Osteoblast (primary cell): ENCODE data around the gene RYR2. TPM values are rescaled to one million over a fixed set of nuclear protein-coding genes. Genes with fewer than 3 reads are reported as not detected.

Experiments used
- DNase-seq: peaks from one replicate; pipeline ENCODE4 v3.0.0; 2011; ENCODE audit warnings: low spot score, mixed read lengths; ENCODE audit not compliant: insufficient read length; ENCODE audit errors: missing footprints
- H2AFZ ChIP-seq: 2 replicates; pipeline ENCODE4 v1.6.0; 2011; ENCODE audit warnings: mild to moderate bottlenecking, low read length
- H3K27ac ChIP-seq: 2 replicates; pipeline ENCODE4 v1.5.1; 2011; ENCODE audit warnings: mild to moderate bottlenecking, low read depth, low read length, moderate library complexity
- H3K27me3 ChIP-seq: 2 replicates; pipeline ENCODE4 v1.6.0; 2012; ENCODE audit warnings: mild to moderate bottlenecking, control low read depth, inconsistent platforms, low read length, moderate library complexity; ENCODE audit not compliant: insufficient read depth
- H3K36me3 ChIP-seq: 2 replicates; pipeline ENCODE4 v1.5.1; 2011; ENCODE audit warnings: mild to moderate bottlenecking, low read length, control low read depth, moderate library complexity; ENCODE audit not compliant: insufficient read depth
- H3K4me1 ChIP-seq: 2 replicates; pipeline ENCODE4 v1.5.1; 2011; ENCODE audit warnings: mild to moderate bottlenecking, low read length, control low read depth, moderate library complexity; ENCODE audit not compliant: insufficient read depth
- H3K4me2 ChIP-seq: 2 replicates; pipeline ENCODE4 v1.6.0; 2011; ENCODE audit warnings: mild to moderate bottlenecking, low read length; ENCODE audit not compliant: insufficient read depth
- H3K4me3 ChIP-seq: fragments of 200-600 bp; sonication (generic); 3 replicates; pipeline ENCODE4 v1.5.1; 2012; ENCODE audit warnings: mild to moderate bottlenecking, low read length, inconsistent platforms; ENCODE audit not compliant: insufficient read depth
- H3K79me2 ChIP-seq: 2 replicates; pipeline ENCODE4 v1.6.0; 2012; ENCODE audit warnings: mild to moderate bottlenecking, low read length, control low read depth, inconsistent platforms; ENCODE audit not compliant: insufficient read depth
- H3K9me3 ChIP-seq: 2 replicates; pipeline ENCODE4 v1.5.1; 2011; ENCODE audit warnings: low read depth, low read length, control low read depth
- H4K20me1 ChIP-seq: 2 replicates; pipeline ENCODE4 v1.6.0; 2012; ENCODE audit warnings: mild to moderate bottlenecking, low read length, control low read depth; ENCODE audit not compliant: insufficient read depth
- total RNA-seq: library from RNA; depleted of rRNA; stranded (reverse); fragments of >200 nt; gene quantifications from 2 replicates; pipeline ENCODE4 v1.2.3, GENCODE V29; 2012
- TF ChIP-seq, protein P1 (sequence below): IDR thresholded peaks from 2 replicates; pipeline ENCODE4 v1.5.1; 2011; ENCODE audit warnings: mild to moderate bottlenecking, low read depth, low read length, moderate library complexity; ENCODE audit errors: extremely low read depth

The RYR2 gene
- total RNA-seq, 1 donor = not detected

- no peaks in the 10 kb centered on the region for H3K9me3 ChIP-seq
- H4K20me1 ChIP-seq = no peaks in the 10 kb centered on the region
- DNase-seq = no peak
- TF ChIP-seq, protein P1, sequence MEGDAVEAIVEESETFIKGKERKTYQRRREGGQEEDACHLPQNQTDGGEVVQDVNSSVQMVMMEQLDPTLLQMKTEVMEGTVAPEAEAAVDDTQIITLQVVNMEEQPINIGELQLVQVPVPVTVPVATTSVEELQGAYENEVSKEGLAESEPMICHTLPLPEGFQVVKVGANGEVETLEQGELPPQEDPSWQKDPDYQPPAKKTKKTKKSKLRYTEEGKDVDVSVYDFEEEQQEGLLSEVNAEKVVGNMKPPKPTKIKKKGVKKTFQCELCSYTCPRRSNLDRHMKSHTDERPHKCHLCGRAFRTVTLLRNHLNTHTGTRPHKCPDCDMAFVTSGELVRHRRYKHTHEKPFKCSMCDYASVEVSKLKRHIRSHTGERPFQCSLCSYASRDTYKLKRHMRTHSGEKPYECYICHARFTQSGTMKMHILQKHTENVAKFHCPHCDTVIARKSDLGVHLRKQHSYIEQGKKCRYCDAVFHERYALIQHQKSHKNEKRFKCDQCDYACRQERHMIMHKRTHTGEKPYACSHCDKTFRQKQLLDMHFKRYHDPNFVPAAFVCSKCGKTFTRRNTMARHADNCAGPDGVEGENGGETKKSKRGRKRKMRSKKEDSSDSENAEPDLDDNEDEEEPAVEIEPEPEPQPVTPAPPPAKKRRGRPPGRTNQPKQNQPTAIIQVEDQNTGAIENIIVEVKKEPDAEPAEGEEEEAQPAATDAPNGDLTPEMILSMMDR = no peak
- H3K27ac ChIP-seq = no peak overlapping the region
- H2AFZ ChIP-seq = no peak overlapping the region
- no peak overlapping the region for H3K4me2 ChIP-seq
- H3K27me3 ChIP-seq = no peaks in the 10 kb centered on the region
- no peaks in the 10 kb centered on the region for H3K79me2 ChIP-seq
- no peaks in the 10 kb centered on the region for H3K4me1 ChIP-seq
- H3K4me3 ChIP-seq = no peak overlapping the region
- H3K36me3 ChIP-seq = no peaks in the 10 kb centered on the region
Observed at GRCh38 chr1:237809099-237809498, 767.1 kb downstream of the RYR2 start.

DNA sequence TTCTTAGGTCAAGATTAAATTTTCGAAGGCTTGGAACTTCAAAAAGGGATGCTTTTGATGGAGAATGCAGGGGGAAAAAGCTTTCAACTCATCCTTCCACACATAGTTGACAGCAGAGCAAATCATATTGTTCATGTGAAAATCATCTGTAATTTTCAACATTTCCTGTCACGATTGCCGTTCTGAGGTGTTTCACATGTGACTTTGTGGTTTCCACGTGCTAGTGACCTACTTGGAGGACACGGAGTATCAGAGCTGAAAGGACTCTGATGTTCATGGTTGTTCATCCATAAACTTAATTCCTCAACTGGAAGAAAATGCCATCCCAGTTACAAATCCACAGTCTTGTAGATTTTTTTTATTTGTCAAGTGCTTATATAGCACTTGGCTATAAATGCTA, 769.6 kb downstream of the RYR2 start:
- Histone ChIP-seq H2AFZ (no peak overlapping the region), H3K79me2 (no peaks in the 10 kb centered on the region), H3K4me3 (no peak overlapping the region), H3K4me2 (no peak overlapping the region), H4K20me1 (no peaks in the 10 kb centered on the region), H3K27ac (no peak overlapping the region), H3K4me1 (no peaks in the 10 kb centered on the region), H3K9me3 (peaks cover 3% of the 10 kb centered on the region), H3K27me3 (no peaks in the 10 kb centered on the region), H3K36me3 (no peaks in the 10 kb centered on the region)
- TF ChIP-seq, protein P1 = no peak
- no peak for DNase-seq

DNA sequence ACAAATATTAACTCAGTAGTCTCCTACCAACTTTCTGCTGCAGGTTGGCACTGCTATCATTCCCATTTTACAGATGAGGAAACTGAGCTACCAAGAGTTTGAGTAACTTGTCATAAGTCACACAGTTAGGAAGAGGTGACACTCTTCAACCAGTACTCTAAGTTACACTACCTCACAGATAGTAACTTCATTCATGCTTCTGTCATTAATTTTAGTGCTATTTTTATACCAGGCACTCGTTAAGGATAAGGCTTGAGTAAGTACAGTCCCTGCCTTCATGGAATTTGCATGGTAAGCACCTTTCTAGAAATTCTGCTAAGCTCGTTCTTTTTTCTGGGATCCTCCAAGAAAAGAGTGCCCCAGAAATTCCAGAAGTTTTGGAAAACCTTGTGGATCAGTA, 770.1 kb downstream of the RYR2 start:
- Histone ChIP-seq H3K4me1 (no peaks in the 10 kb centered on the region), H2AFZ (no peak overlapping the region), H3K36me3 (no peaks in the 10 kb centered on the region), H3K79me2 (no peaks in the 10 kb centered on the region), H3K4me3 (no peak overlapping the region), H3K27ac (no peak overlapping the region), H4K20me1 (no peaks in the 10 kb centered on the region), H3K27me3 (no peaks in the 10 kb centered on the region), H3K4me2 (no peak overlapping the region), H3K9me3 (peaks cover 3% of the 10 kb centered on the region)
- no peak for DNase-seq
- TF ChIP-seq, protein P1 = no peak

- H3K9me3 ChIP-seq = peaks cover 3% of the 10 kb centered on the region
- H3K36me3 ChIP-seq = no peaks in the 10 kb centered on the region
- H3K27ac ChIP-seq = no peak overlapping the region
- H3K4me1 ChIP-seq = no peaks in the 10 kb centered on the region
- no peaks in the 10 kb centered on the region for H4K20me1 ChIP-seq
- H3K27me3 ChIP-seq = no peaks in the 10 kb centered on the region
- no peaks in the 10 kb centered on the region for H3K79me2 ChIP-seq
- peak; percentile 29 for DNase-seq
- H3K4me3 ChIP-seq = no peak overlapping the region
- TF ChIP-seq, protein P1 = peak; percentile 37
- H2AFZ ChIP-seq = no peak overlapping the region
- no peak overlapping the region for H3K4me2 ChIP-seq
Observed at GRCh38 chr1:237814319-237814924, 772.4 kb downstream of the RYR2 start.
